Astrocyte (in vitro differentiated cells and primary cell): ENCODE data around the gene AP3B1.

Experiments
- EZH2 ChIP-seq: IDR thresholded peaks from 2 replicates; pipeline ENCODE4 v1.6.1; 2012; ENCODE audit warnings: mild to moderate bottlenecking, low read length, inconsistent platforms; ENCODE audit not compliant: insufficient read depth
- TF ChIP-seq, protein P1 (sequence below): IDR thresholded peaks from 2 replicates; pipeline ENCODE4 v1.5.1; 2011; ENCODE audit warnings: low read depth, mild to moderate bottlenecking, inconsistent platforms, low read length, moderate library complexity; ENCODE audit not compliant: insufficient read depth

DNA sequence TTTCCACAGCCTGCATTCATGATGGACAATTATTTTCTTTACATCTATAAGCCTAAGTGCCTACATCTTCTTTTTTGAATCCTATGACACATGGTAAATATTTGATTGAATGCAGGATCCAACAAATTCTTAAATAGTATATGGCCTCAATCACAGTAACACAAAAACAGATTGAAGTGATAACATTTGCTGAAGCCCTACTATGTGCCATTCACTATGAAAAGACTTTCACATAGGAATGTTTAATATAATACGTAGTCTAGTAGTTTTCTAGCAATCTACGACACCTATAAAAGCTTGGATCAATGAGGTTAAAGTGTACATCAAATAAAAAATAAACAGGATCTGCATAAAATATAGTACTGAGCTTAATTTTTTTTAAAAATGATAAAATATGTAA lies 231.0 kb downstream of the AP3B1 start:
- TF ChIP-seq, protein P1, sequence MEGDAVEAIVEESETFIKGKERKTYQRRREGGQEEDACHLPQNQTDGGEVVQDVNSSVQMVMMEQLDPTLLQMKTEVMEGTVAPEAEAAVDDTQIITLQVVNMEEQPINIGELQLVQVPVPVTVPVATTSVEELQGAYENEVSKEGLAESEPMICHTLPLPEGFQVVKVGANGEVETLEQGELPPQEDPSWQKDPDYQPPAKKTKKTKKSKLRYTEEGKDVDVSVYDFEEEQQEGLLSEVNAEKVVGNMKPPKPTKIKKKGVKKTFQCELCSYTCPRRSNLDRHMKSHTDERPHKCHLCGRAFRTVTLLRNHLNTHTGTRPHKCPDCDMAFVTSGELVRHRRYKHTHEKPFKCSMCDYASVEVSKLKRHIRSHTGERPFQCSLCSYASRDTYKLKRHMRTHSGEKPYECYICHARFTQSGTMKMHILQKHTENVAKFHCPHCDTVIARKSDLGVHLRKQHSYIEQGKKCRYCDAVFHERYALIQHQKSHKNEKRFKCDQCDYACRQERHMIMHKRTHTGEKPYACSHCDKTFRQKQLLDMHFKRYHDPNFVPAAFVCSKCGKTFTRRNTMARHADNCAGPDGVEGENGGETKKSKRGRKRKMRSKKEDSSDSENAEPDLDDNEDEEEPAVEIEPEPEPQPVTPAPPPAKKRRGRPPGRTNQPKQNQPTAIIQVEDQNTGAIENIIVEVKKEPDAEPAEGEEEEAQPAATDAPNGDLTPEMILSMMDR = no peak
- TF ChIP-seq EZH2 = no peak
